Measurements from ENCODE around the gene MICOS13.
"Not testable (repeated sequence)": the region's sequence is repeated elsewhere in the genome, so short reads cannot be mapped to it uniquely, and the experiment has no call there.

Gene MICOS13

GRCh38 chr19:5707576-5708575 lies 27.6 kb upstream of the MICOS13 start:
- in situ Hi-C loops (cut with HindIII; ENCODE audit: low sequenced_read_pairs), result no loop called here
- H3K4me3 ChIP-seq (ENCODE audit: low read depth, low read length), result no peak overlapping the region
- no peak for DNase-seq (ENCODE audit: low read depth)
- TF ChIP-seq CTCF (IDR thresholded peaks at IDR 0.05; ENCODE audit: low read depth, low read length, missing control alignments), result no peak

DNA sequence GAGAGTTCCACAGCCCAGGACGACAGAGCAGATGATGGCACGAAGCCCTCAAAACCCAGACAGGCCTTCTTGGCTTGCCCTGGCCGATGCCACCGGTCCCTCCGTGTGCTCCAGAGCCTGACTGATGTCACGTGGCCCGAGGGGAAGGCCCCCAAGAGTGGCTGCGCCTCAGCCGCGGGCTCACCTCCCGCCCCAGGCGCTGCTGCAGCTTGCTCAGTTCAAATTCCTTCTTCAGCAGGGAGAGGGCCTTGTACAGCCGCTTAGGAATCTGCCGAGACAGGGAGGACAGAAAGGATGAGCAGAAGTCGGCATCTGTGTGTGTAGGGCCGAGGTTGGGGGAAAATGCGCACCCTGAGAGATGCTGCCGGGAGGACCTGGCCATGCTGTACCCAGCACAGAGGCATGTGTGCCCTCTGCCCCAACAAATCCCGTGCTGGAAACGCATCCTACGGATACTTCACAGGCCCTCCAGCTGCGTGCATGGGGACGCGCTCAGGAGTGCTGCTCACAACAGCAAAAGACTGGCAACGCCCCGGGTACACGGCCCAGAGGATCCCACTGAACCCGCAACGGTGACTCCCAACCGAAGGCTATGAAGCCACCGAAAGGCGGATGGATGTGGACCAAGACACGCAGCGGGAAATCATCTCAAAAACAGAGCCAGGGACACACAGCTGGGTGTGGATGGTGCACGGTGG lies 26.7 kb upstream of the MICOS13 start:
- in situ Hi-C loops (cut with HindIII; ENCODE audit: low sequenced_read_pairs), result no loop called here
- DNase-seq (ENCODE audit: low read depth), result no peak
- H3K4me3 ChIP-seq (ENCODE audit: low read depth, low read length), result no peak overlapping the region
- TF ChIP-seq CTCF (IDR thresholded peaks at IDR 0.05; ENCODE audit: low read depth, low read length, missing control alignments), result no peak

DNA sequence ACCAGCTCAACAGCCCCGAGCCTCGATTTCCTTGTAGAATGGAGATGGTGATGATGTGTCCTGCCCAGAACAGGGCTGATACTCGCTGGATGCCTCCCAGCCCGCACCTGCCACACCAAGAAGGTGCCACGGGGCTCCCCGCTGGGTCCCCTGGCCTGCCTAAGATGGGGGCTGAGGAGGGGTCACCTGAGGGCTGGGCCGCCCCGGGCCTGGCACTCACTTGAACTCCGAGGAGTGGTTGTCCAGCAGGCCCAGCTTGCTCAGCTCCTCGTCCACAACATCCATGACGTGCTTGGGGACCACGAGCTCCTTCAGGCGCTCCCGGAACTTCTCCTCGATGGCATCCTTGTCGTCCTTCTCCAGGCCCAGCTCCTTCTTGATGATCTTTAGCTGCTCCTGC lies 25.2 kb upstream of the MICOS13 start:
- in situ Hi-C loops (cut with HindIII; ENCODE audit: low sequenced_read_pairs), result no loop called here
- no peak for TF ChIP-seq CTCF (IDR thresholded peaks at IDR 0.05; ENCODE audit: low read depth, low read length, missing control alignments)
- no peak for DNase-seq (ENCODE audit: low read depth)
- H3K4me3 ChIP-seq (ENCODE audit: low read depth, low read length), result no peak overlapping the region

GRCh38 chr19:5703819-5704818 lies 23.8 kb upstream of the MICOS13 start:
- in situ Hi-C loops (cut with HindIII; ENCODE audit: low sequenced_read_pairs), result no loop called here
- DNase-seq (ENCODE audit: low read depth), result no peak
- TF ChIP-seq CTCF (IDR thresholded peaks at IDR 0.05; ENCODE audit: low read depth, low read length, missing control alignments), result no peak
- H3K4me3 ChIP-seq (ENCODE audit: low read depth, low read length), result no peak overlapping the region

GRCh38 chr19:5702053-5702410 lies 21.7 kb upstream of the MICOS13 start:
- DNase-seq (ENCODE audit: low read depth); H3K4me3 ChIP-seq (ENCODE audit: low read depth, low read length); in situ Hi-C loops (cut with HindIII; ENCODE audit: low sequenced_read_pairs): not testable (repeated sequence)

- in situ Hi-C loops (cut with HindIII; ENCODE audit: low sequenced_read_pairs), result no loop called here
- no peak for DNase-seq (ENCODE audit: low read depth)
- TF ChIP-seq CTCF (IDR thresholded peaks at IDR 0.05; ENCODE audit: low read depth, low read length, missing control alignments), result no peak
- no peak overlapping the region for H3K4me3 ChIP-seq (ENCODE audit: low read depth, low read length)
Measured at GRCh38 chr19:5700455-5701092, 20.3 kb upstream of the MICOS13 start.

Data from astrocyte of the cerebellum (primary cell).